ENCODE measurements around the gene TMF1. TPM values are rescaled to one million over a fixed set of nuclear protein-coding genes. Genes with fewer than 3 reads are reported as not detected.

The TMF1 gene
- total and polyA plus RNA-seq, 12 donors: 6.9 to 41.9 (median 27.3) TPM

GRCh38 chr3:69008980-69009379 is 43.2 kb downstream of the TMF1 start:
- no peak overlapping the region for H3K27ac ChIP-seq
- no peak for DNase-seq
- TF ChIP-seq POLR2A (IDR thresholded peaks at IDR 0.05): no peak
- no peak for TF ChIP-seq CTCF (IDR thresholded peaks at IDR 0.05)
- 76 to 90% (median 81%) methylated on average over 2 of the region's 2 CpGs for WGBS, 4 donors
- no peaks in the 10 kb centered on the region for H3K9me3 ChIP-seq (replicated peaks in 1 of 3)
- H3K27me3 ChIP-seq: no peaks in the 10 kb centered on the region
- intact Hi-C loops (cut with DNase I): no loop called here
- H3K36me3 ChIP-seq (replicated peaks in 1 of 2): peaks cover 0 to 47% of the 10 kb centered on the region in 2 donors
- no peak overlapping the region for H3K4me3 ChIP-seq
- peaks cover under 1 to 10% of the 10 kb centered on the region in 2 donors for H3K4me1 ChIP-seq (replicated peaks in 1 of 2)

GRCh38 chr3:69005791-69006482 is 46.2 kb downstream of the TMF1 start:
- TF ChIP-seq POLR2A (IDR thresholded peaks at IDR 0.05): no peak
- TF ChIP-seq CTCF (IDR thresholded peaks at IDR 0.05): no peak
- Histone ChIP-seq H3K4me3 (no peak overlapping the region), H3K27me3 (no peaks in the 10 kb centered on the region), H3K4me1 (replicated peaks in 1 of 2) (no peaks in the 10 kb centered on the region), H3K27ac (no peak overlapping the region), H3K36me3 (replicated peaks in 1 of 2) (peaks cover 0 to 60% of the 10 kb centered on the region in 2 donors), H3K9me3 (replicated peaks in 1 of 3) (no peaks in the 10 kb centered on the region)
- 90 to 94% (median 93%) methylated on average over 5 of the region's 5 CpGs for WGBS, 4 donors
- intact Hi-C loops (cut with DNase I): no loop called here
- no peak for DNase-seq

- Histone ChIP-seq H3K27me3 (no peaks in the 10 kb centered on the region), H3K4me3 (no peak overlapping the region), H3K9me3 (replicated peaks in 1 of 3) (no peaks in the 10 kb centered on the region), H3K27ac (no peak overlapping the region), H3K4me1 (replicated peaks in 1 of 2) (no peaks in the 10 kb centered on the region), H3K36me3 (replicated peaks in 1 of 2) (peaks cover 0 to 60% of the 10 kb centered on the region in 2 donors)
- DNase-seq: no peak
- 75 to 85% (median 79%) methylated on average over 6 of the region's 6 CpGs for WGBS, 4 donors
- intact Hi-C loops (cut with DNase I): no loop called here
- TF ChIP-seq POLR2A (IDR thresholded peaks at IDR 0.05): no peak
- no peak for TF ChIP-seq CTCF (IDR thresholded peaks at IDR 0.05)
Measured at GRCh38 chr3:69005071-69005790, 46.9 kb downstream of the TMF1 start.

GRCh38 chr3:69004138-69004537 is 48.0 kb downstream of the TMF1 start:
- 93 to 96% (median 94%) methylated on average over 9 of the region's 9 CpGs for WGBS, 4 donors
- Histone ChIP-seq H3K36me3 (replicated peaks in 1 of 2) (peaks cover 0 to 60% of the 10 kb centered on the region in 2 donors), H3K27ac (no peak overlapping the region), H3K4me1 (replicated peaks in 1 of 2) (no peaks in the 10 kb centered on the region), H3K9me3 (replicated peaks in 1 of 3) (no peaks in the 10 kb centered on the region), H3K27me3 (no peaks in the 10 kb centered on the region), H3K4me3 (no peak overlapping the region)
- intact Hi-C loops (cut with DNase I): no loop called here
- no peak for DNase-seq
- TF ChIP-seq POLR2A (IDR thresholded peaks at IDR 0.05) (no peak), CTCF (IDR thresholded peaks at IDR 0.05) (no peak)

Data from adrenal gland (tissue), 12 donors.